OCI-LY3 (cell line): ENCODE measurements around the gene PRKAR2A.
"Not testable (repeated sequence)": the region's sequence is repeated elsewhere in the genome, so short reads cannot be mapped to it uniquely, and the experiment has no call there.

Experiments used
- EZH2phosphoT487 ChIP-seq: fragments of 200-600 bp; shearing (Covaris generic); IDR thresholded peaks from 2 replicates; pipeline ENCODE4 v1.6.1; 2018; ENCODE audit warnings: antibody characterized with exemption, mixed run types, low read depth
- TF ChIP-seq, protein P1 (sequence below): fragments of 200-600, 300-600 bp; sonication (generic); IDR thresholded peaks from 2 replicates; pipeline ENCODE4 v1.5.1; 2014; ENCODE audit warnings: antibody characterized with exemption, low read length, low read depth

DNA sequence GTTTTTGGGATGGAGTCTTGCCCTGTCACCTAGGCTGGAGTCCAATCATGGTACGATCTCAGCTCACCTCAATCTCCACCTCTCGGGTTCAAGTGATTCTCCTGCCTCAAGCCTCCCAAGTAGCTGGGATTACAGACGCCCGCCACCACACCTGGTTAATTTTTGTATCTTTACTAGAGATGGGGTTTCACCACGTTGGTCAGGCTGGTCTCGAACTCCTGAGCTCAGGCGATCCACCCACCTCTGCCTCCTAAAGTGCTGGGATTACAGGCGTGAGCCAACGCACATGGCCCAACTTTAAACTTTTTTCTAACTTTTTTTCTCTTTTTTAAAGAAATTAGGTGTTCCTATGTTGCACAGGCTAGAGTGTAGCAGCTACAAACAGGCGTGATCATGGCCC lies 19.8 kb downstream of the PRKAR2A start:
- TF ChIP-seq, protein P1, sequence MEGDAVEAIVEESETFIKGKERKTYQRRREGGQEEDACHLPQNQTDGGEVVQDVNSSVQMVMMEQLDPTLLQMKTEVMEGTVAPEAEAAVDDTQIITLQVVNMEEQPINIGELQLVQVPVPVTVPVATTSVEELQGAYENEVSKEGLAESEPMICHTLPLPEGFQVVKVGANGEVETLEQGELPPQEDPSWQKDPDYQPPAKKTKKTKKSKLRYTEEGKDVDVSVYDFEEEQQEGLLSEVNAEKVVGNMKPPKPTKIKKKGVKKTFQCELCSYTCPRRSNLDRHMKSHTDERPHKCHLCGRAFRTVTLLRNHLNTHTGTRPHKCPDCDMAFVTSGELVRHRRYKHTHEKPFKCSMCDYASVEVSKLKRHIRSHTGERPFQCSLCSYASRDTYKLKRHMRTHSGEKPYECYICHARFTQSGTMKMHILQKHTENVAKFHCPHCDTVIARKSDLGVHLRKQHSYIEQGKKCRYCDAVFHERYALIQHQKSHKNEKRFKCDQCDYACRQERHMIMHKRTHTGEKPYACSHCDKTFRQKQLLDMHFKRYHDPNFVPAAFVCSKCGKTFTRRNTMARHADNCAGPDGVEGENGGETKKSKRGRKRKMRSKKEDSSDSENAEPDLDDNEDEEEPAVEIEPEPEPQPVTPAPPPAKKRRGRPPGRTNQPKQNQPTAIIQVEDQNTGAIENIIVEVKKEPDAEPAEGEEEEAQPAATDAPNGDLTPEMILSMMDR, result not testable (repeated sequence)
- TF ChIP-seq EZH2phosphoT487, result not testable (repeated sequence)
